HepG2 (cell line): ENCODE measurements around the gene HYAL2. TPM values are rescaled to one million over a fixed set of nuclear protein-coding genes. Genes with fewer than 3 reads are reported as not detected.

Experiments
- ASH2L ChIP-seq: fragments of 300-600, 200-600 bp; sonication (generic); IDR thresholded peaks from 2 replicates; pipeline ENCODE4 v1.7.0; 2017; ENCODE audit warnings: low read depth, mild to moderate bottlenecking, moderate library complexity, mixed read lengths, low read length; ENCODE audit not compliant: insufficient read length
- GATA4 ChIP-seq: sonication (generic); IDR thresholded peaks from 2 replicates; pipeline ENCODE4 v1.6.1; 2016; ENCODE audit warnings: antibody characterized with exemption, low read depth, borderline replicate concordance
- HCFC1 ChIP-seq: fragments of 150-350 bp; IDR thresholded peaks from 2 replicates; pipeline ENCODE4 v1.6.1; 2014; ENCODE audit warnings: low read depth, low read length
- HHEX ChIP-seq: IDR thresholded peaks from 2 replicates; pipeline ENCODE4 v1.6.1; 2016; ENCODE audit warnings: control low read depth
- KLF12 ChIP-seq: sonication (generic); formaldehyde crosslinking; IDR thresholded peaks from 2 replicates; pipeline ENCODE4 v1.4.0; 2020; ENCODE audit warnings: missing genetic modification reagents, borderline replicate concordance
- PAWR ChIP-seq: sonication (generic); formaldehyde crosslinking; IDR thresholded peaks from 2 replicates; pipeline ENCODE4 v1.4.0; 2020; ENCODE audit warnings: missing genetic modification reagents, mild to moderate bottlenecking, borderline replicate concordance
- PHF20 ChIP-seq: sonication (generic); formaldehyde crosslinking; IDR thresholded peaks from 2 replicates; pipeline ENCODE4 v1.5.0; 2020; ENCODE audit warnings: mild to moderate bottlenecking, missing genetic modification reagents
- POLR2AphosphoS2 ChIP-seq: IDR thresholded peaks from 2 replicates; pipeline ENCODE4 v1.6.1; 2011; ENCODE audit warnings: low read depth, low read length, improper control_type of control experiment
- RBM22 ChIP-seq: fragments of 200-400 bp; formaldehyde crosslinking; optimal IDR thresholded peaks from 2 replicates; pipeline ENCODE3; 2017; ENCODE audit warnings: mild to moderate bottlenecking, low read length, moderate library complexity
- RELA ChIP-seq: sonication (generic); formaldehyde crosslinking; IDR thresholded peaks from 2 replicates; pipeline ENCODE4 v1.4.0; 2020; ENCODE audit warnings: missing genetic modification reagents
- YY1 ChIP-seq: IDR thresholded peaks from 2 replicates; pipeline ENCODE4 v1.6.1; 2011; ENCODE audit warnings: low read length, low read depth, moderate library complexity, mild to moderate bottlenecking; ENCODE audit not compliant: insufficient read depth, insufficient replicate concordance
- ZNF337 ChIP-seq: sonication (generic); formaldehyde crosslinking; IDR thresholded peaks from 2 replicates; pipeline ENCODE4 v1.5.1; 2020; ENCODE audit warnings: missing genetic modification reagents, low read depth, mild to moderate bottlenecking, borderline replicate concordance
- ZNF724P ChIP-seq: sonication (generic); formaldehyde crosslinking; IDR thresholded peaks from 2 replicates; pipeline ENCODE4 v1.8.0; 2022; ENCODE audit warnings: missing genetic modification reagents, borderline replicate concordance
- ZSCAN20 ChIP-seq: sonication (generic); formaldehyde crosslinking; IDR thresholded peaks from 2 replicates; pipeline ENCODE4 v1.4.0; 2020; ENCODE audit warnings: missing genetic modification reagents, mild to moderate bottlenecking, borderline replicate concordance
- polyA plus RNA-seq, 8 experiments: library from polyadenylated mRNA; depleted of rRNA in 3 of 8; stranded (reverse) in 7 of 8; unstranded in 1 of 8; fragments of >200 nt; fragmentation: Illumina TruSeq in 4 of 8; extraction: Trizol in 4 of 8; gene quantifications; 2 replicates each; pipeline versions ENCODE4 v1.2.1 to v1.2.3, GENCODE V29; 2011 to 2016; ENCODE audit warnings: low read depth in 4 of 8, missing spikeins in 1 of 8, mixed read lengths in 1 of 8; ENCODE audit not compliant: insufficient read depth in 1 of 8
- total RNA-seq, 5 experiments: library from RNA; depleted of rRNA; stranded (reverse); fragments of >200 nt; fragmentation: Illumina TruSeq; extraction: Trizol; gene quantifications; 2 replicates each; pipeline ENCODE4 v1.2.3, GENCODE V29; 2016; ENCODE audit warnings: low read depth in 1 of 5
- TF ChIP-seq, protein P1 (sequence below): sonication (generic); formaldehyde crosslinking; conservative IDR thresholded peaks from 2 replicates; pipeline ENCODE4 v1.4.0; 2020; ENCODE audit warnings: missing genetic modification reagents
- TF ChIP-seq, protein P2 (sequence below): sonication (generic); formaldehyde crosslinking; IDR thresholded peaks from 2 replicates; pipeline ENCODE4 v1.5.1; 2020; ENCODE audit warnings: missing genetic modification reagents, mild to moderate bottlenecking, borderline replicate concordance
- TF ChIP-seq, protein P3 (sequence below): sonication (generic); formaldehyde crosslinking; IDR thresholded peaks from 2 replicates; pipeline ENCODE4 v1.5.1; 2020; ENCODE audit warnings: mild to moderate bottlenecking, missing genetic modification reagents, borderline replicate concordance
- TF ChIP-seq, protein P4 (sequence below): IDR thresholded peaks from 2 replicates; pipeline ENCODE4 v1.6.1; 2016; ENCODE audit warnings: low read depth, borderline replicate concordance
- TF ChIP-seq, protein P5 (sequence below): sonication (generic); formaldehyde crosslinking; IDR thresholded peaks from 2 replicates; pipeline ENCODE4 v1.8.0; 2022; ENCODE audit warnings: mild to moderate bottlenecking, missing genetic modification reagents
- TF ChIP-seq, protein P6 (sequence below): sonication (generic); formaldehyde crosslinking; IDR thresholded peaks from 2 replicates; pipeline ENCODE4 v1.4.0; 2020; ENCODE audit warnings: missing genetic modification reagents
- TF ChIP-seq, protein P7 (sequence below): IDR thresholded peaks from 2 replicates; pipeline ENCODE4 v1.6.1; 2018; ENCODE audit warnings: missing genetic modification reagents

HYAL2 gene
- total and polyA plus RNA-seq, 2 of the 13 experiments (the other 11 are each of a cell fraction or from before 2014, with no cell fraction given) = 76.2 to 102 TPM

DNA sequence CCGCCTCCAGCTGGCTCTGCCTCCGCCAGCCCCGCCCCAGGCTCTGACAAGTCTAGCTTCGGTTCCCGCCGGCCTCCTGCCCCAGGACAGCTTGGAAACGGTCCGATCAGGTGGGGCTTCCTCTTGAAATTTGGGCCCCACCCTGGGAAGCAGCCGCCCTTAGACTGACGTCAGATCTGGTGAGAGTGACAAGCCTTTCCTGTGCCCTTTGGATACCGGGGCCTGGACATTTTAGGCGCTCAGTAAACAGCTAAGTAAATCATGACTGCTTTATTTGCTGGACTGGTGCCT, 23.0 kb downstream of the HYAL2 start (continued):
- TF ChIP-seq, protein P1, sequence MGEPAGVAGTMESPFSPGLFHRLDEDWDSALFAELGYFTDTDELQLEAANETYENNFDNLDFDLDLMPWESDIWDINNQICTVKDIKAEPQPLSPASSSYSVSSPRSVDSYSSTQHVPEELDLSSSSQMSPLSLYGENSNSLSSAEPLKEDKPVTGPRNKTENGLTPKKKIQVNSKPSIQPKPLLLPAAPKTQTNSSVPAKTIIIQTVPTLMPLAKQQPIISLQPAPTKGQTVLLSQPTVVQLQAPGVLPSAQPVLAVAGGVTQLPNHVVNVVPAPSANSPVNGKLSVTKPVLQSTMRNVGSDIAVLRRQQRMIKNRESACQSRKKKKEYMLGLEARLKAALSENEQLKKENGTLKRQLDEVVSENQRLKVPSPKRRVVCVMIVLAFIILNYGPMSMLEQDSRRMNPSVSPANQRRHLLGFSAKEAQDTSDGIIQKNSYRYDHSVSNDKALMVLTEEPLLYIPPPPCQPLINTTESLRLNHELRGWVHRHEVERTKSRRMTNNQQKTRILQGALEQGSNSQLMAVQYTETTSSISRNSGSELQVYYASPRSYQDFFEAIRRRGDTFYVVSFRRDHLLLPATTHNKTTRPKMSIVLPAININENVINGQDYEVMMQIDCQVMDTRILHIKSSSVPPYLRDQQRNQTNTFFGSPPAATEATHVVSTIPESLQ (CRISPR knock-in tag) = no peak
- TF ChIP-seq, protein P2, sequence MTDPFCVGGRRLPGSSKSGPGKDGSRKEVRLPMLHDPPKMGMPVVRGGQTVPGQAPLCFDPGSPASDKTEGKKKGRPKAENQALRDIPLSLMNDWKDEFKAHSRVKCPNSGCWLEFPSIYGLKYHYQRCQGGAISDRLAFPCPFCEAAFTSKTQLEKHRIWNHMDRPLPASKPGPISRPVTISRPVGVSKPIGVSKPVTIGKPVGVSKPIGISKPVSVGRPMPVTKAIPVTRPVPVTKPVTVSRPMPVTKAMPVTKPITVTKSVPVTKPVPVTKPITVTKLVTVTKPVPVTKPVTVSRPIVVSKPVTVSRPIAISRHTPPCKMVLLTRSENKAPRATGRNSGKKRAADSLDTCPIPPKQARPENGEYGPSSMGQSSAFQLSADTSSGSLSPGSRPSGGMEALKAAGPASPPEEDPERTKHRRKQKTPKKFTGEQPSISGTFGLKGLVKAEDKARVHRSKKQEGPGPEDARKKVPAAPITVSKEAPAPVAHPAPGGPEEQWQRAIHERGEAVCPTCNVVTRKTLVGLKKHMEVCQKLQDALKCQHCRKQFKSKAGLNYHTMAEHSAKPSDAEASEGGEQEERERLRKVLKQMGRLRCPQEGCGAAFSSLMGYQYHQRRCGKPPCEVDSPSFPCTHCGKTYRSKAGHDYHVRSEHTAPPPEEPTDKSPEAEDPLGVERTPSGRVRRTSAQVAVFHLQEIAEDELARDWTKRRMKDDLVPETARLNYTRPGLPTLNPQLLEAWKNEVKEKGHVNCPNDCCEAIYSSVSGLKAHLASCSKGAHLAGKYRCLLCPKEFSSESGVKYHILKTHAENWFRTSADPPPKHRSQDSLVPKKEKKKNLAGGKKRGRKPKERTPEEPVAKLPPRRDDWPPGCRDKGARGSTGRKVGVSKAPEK (CRISPR knock-in tag) = no peak
- TF ChIP-seq ZNF337 (CRISPR knock-in tag) (no peak), YY1 (no peak), PAWR (CRISPR knock-in tag) (no peak), POLR2AphosphoS2 (no peak), GATA4 (no peak), RELA (CRISPR knock-in tag) (no peak), HHEX (CRISPR knock-in tag) (no peak), PHF20 (CRISPR knock-in tag) (no peak), KLF12 (CRISPR knock-in tag) (peak; percentile 80; the same call in 1 of the 2 replicates), ZNF724P (CRISPR knock-in tag) (no peak), ASH2L (peak; percentile 40), ZSCAN20 (CRISPR knock-in tag) (no peak), RBM22 (no peak), HCFC1 (no peak)
- TF ChIP-seq, protein P3, sequence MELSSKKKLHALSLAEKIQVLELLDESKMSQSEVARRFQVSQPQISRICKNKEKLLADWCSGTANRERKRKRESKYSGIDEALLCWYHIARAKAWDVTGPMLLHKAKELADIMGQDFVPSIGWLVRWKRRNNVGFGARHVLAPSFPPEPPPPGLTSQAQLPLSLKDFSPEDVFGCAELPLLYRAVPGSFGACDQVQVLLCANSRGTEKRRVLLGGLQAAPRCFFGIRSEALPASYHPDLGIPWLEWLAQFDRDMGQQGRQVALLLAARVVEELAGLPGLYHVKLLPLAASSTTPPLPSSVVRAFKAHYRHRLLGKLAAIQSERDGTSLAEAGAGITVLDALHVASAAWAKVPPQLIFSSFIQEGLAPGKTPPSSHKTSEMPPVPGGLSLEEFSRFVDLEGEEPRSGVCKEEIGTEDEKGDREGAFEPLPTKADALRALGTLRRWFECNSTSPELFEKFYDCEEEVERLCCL (CRISPR knock-in tag) = no peak
- TF ChIP-seq, protein P4, sequence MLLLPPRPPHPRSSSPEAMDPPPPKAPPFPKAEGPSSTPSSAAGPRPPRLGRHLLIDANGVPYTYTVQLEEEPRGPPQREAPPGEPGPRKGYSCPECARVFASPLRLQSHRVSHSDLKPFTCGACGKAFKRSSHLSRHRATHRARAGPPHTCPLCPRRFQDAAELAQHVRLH (CRISPR knock-in tag) = no peak
- TF ChIP-seq, protein P5, sequence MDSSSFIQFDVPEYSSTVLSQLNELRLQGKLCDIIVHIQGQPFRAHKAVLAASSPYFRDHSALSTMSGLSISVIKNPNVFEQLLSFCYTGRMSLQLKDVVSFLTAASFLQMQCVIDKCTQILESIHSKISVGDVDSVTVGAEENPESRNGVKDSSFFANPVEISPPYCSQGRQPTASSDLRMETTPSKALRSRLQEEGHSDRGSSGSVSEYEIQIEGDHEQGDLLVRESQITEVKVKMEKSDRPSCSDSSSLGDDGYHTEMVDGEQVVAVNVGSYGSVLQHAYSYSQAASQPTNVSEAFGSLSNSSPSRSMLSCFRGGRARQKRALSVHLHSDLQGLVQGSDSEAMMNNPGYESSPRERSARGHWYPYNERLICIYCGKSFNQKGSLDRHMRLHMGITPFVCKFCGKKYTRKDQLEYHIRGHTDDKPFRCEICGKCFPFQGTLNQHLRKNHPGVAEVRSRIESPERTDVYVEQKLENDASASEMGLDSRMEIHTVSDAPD (CRISPR knock-in tag) = peak; percentile 77; the same call in 1 of the 2 replicates
- TF ChIP-seq, protein P6, sequence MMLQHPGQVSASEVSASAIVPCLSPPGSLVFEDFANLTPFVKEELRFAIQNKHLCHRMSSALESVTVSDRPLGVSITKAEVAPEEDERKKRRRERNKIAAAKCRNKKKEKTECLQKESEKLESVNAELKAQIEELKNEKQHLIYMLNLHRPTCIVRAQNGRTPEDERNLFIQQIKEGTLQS = 0 out of 2 replicates have a peak, but pooled peaks have one; percentile 32
- TF ChIP-seq, protein P7, sequence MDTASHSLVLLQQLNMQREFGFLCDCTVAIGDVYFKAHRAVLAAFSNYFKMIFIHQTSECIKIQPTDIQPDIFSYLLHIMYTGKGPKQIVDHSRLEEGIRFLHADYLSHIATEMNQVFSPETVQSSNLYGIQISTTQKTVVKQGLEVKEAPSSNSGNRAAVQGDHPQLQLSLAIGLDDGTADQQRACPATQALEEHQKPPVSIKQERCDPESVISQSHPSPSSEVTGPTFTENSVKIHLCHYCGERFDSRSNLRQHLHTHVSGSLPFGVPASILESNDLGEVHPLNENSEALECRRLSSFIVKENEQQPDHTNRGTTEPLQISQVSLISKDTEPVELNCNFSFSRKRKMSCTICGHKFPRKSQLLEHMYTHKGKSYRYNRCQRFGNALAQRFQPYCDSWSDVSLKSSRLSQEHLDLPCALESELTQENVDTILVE (CRISPR knock-in tag) = no peak
